ENCODE results near the gene FAM131C.

The FAM131C gene

GRCh38 chr1:16092097-16092922 lies 18.9 kb upstream of the FAM131C start:
- TF ChIP-seq REST (IDR thresholded peaks at IDR 0.05; ENCODE audit: insufficient replicate concordance, low read depth) (no peak), GABPA (IDR thresholded peaks at IDR 0.05; ENCODE audit: low read depth) (no peak), CTCF (IDR thresholded peaks at IDR 0.05; ENCODE audit: insufficient read depth, low read length) (no peak), SPI1 (IDR thresholded peaks at IDR 0.05; ENCODE audit: borderline replicate concordance, low read depth) (no peak), POLR2AphosphoS5 (IDR thresholded peaks at IDR 0.05; ENCODE audit: low read depth) (no peak)
- Histone ChIP-seq H3K4me3 (replicated peaks; ENCODE audit: insufficient read depth, low read length) (no peak overlapping the region), H3K27me3 (ENCODE audit: insufficient read depth, poor library complexity, severe bottlenecking) (no peaks in the 10 kb centered on the region), H3K27ac (replicated peaks) (no peak overlapping the region)
- no peak for DNase-seq (ENCODE audit: low read depth in 1 of 2, low spot score in 1 of 2)

DNA sequence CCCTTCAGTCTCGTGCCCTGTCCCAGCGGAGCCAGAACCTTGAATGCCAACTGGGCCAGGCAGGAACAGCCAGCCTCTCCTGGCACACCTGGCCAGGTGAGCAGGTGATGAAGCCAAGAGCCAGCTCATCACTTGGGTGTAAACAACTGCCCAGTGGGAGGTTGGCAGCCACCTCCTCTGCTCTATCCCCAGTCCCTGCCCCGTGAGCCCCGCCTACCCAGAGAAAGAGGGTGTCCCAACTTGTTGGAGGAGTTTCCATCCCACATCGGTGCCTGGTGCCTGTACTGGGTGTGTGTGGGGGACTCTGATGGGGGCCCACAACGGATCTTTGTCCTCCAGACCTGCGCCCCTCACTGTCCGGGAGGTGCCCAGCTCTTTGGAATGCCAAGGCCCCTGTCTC lies 17.8 kb upstream of the FAM131C start:
- no peaks in the 10 kb centered on the region for H3K27me3 ChIP-seq (ENCODE audit: insufficient read depth, poor library complexity, severe bottlenecking)
- DNase-seq (ENCODE audit: low read depth in 1 of 2, low spot score in 1 of 2): no peak
- no peak overlapping the region for H3K4me3 ChIP-seq (replicated peaks; ENCODE audit: insufficient read depth, low read length)
- no peak overlapping the region for H3K27ac ChIP-seq (replicated peaks)
- TF ChIP-seq CTCF (IDR thresholded peaks at IDR 0.05; ENCODE audit: insufficient read depth, low read length) (no peak), POLR2AphosphoS5 (IDR thresholded peaks at IDR 0.05; ENCODE audit: low read depth) (no peak), GABPA (IDR thresholded peaks at IDR 0.05; ENCODE audit: low read depth) (no peak), SPI1 (IDR thresholded peaks at IDR 0.05; ENCODE audit: borderline replicate concordance, low read depth) (no peak), REST (IDR thresholded peaks at IDR 0.05; ENCODE audit: insufficient replicate concordance, low read depth) (no peak)

DNA sequence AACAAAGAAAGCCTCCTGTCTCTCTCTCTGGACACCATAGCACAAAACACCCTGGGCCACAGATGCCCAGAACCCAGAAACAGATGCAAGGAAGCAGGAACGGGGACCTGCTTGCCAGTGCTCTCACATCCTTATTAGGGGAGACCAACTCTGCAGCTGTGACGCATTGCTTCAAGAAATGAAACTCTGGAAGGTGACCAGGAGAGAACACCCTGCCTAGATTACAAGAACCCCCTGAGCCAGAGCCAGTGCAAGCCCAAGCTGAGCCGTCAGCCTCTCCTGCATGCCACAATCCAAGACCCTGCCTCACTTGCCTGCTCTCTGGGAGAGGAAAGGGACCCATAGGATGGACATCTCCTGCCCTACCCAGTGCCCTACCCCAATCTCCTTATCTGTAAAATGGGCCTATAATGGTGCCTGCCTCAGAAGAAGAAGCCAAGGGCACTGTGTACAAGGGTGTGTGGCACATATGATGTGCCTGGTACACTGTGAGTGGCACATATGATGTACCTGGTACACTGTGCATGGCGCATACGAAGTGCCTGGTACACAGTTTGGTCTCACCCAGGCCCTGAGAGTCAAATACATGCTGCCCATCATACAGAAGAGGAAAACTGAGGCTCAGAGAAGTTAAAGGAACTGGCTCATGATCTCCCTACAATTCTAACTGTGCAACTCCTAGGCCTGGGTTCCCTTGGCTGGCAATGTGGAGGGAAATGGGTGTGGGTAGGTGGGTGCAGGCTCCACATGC lies 16.8 kb upstream of the FAM131C start:
- no peak for DNase-seq (ENCODE audit: low read depth in 1 of 2, low spot score in 1 of 2)
- no peak for TF ChIP-seq REST (IDR thresholded peaks at IDR 0.05; ENCODE audit: insufficient replicate concordance, low read depth)
- TF ChIP-seq SPI1 (IDR thresholded peaks at IDR 0.05; ENCODE audit: borderline replicate concordance, low read depth): no peak
- no peak for TF ChIP-seq POLR2AphosphoS5 (IDR thresholded peaks at IDR 0.05; ENCODE audit: low read depth)
- TF ChIP-seq GABPA (IDR thresholded peaks at IDR 0.05; ENCODE audit: low read depth): no peak
- TF ChIP-seq CTCF (IDR thresholded peaks at IDR 0.05; ENCODE audit: insufficient read depth, low read length): no peak
- no peak overlapping the region for H3K4me3 ChIP-seq (replicated peaks; ENCODE audit: insufficient read depth, low read length)
- no peak overlapping the region for H3K27ac ChIP-seq (replicated peaks)
- H3K27me3 ChIP-seq (ENCODE audit: insufficient read depth, poor library complexity, severe bottlenecking): no peaks in the 10 kb centered on the region
